ENCODE data around the gene SLC19A1.

Gene SLC19A1

DNA sequence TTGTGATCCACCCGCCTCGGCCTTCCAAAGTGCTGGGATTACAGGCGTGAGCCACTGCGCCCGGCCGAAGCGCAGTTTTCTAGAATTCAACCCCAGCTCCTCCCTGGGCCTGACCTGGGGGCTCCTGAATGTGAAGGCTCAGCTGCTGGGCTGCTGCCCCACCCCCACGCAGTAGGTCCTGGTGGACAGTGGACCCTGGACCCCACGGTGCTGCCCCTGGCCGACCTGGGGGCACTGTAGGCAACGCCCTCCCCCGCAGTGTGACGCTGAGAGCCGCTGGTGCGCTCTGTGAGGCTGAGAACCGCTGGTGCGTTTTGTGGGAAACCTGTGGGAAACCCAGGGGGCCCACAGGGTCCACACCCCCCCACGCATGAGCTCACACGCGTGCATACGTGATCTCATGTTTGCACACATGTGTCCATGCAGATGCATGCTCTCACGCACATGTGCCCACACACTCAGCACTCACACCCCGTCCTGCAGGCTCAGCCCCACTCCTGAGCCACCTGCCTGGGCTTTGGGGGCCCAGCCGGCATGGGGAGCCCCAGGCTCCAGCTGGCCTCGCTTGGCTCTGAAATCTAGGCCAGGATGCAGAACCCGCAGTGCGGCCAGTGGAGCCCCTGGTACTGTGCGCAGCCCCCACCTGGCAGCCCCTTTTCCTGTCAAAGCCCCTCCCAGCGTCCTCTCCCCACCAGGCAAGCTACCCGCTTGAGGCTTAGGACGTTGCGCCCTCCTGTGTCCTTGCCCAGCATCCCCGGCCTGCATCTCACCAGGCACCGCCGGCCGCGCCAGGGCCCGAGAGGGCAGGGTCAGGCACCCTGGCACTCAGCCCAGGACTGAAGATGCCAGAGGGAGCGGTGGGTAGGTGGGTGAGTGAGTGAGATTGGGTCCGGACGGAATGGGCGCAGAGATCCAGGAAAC, 69.5 kb downstream of the SLC19A1 start:
- DNase-seq (ENCODE audit: low read depth in 2 of 2) = no peak
- no peak overlapping the region for H3K4me3 ChIP-seq (replicated peaks in 1 of 2; ENCODE audit: low read depth in 2 of 2, low read length in 2 of 2)
- TF ChIP-seq, protein P1, sequence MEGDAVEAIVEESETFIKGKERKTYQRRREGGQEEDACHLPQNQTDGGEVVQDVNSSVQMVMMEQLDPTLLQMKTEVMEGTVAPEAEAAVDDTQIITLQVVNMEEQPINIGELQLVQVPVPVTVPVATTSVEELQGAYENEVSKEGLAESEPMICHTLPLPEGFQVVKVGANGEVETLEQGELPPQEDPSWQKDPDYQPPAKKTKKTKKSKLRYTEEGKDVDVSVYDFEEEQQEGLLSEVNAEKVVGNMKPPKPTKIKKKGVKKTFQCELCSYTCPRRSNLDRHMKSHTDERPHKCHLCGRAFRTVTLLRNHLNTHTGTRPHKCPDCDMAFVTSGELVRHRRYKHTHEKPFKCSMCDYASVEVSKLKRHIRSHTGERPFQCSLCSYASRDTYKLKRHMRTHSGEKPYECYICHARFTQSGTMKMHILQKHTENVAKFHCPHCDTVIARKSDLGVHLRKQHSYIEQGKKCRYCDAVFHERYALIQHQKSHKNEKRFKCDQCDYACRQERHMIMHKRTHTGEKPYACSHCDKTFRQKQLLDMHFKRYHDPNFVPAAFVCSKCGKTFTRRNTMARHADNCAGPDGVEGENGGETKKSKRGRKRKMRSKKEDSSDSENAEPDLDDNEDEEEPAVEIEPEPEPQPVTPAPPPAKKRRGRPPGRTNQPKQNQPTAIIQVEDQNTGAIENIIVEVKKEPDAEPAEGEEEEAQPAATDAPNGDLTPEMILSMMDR (IDR thresholded peaks at IDR 0.05; ENCODE audit: low read depth, low read length) = no peak

DNA sequence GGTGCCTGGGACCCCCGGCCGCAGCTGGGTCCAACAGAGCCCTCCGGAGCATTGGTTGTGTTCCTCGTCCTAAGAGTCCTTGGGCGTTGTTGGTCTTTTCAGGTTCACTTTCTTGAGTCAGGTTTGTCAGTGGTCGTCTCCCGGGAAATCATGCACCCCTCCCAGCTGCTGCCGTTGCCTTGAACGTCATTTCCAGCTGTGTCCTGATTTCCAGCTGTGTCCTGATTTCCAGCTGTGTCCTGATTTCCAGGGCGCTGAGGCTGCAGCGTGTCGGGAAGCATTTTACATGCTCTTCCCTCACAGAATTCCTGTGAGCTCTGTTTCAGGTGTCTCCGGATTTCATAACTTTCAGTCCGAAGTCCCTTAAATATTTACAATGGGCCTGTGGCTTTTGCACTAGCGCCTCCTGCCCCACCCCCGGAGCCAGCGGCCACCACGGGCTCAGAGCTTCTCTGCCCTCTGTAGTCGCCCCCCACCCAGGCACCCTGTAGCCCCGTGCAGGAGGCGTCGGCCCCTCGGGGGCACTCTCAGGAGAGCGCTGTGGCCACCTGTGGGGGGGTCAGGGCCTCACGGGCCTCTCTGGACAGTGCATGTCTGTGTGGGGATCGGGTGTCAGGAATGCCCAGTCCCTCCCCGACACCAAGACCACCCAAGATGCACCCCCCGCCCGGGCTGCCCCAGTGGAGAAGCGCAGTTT, 70.6 kb downstream of the SLC19A1 start:
- peak overlapping the region in 1 of 2 donors; percentile 30 for H3K4me3 ChIP-seq (replicated peaks in 1 of 2; ENCODE audit: low read depth in 2 of 2, low read length in 2 of 2)
- TF ChIP-seq, protein P1 (IDR thresholded peaks at IDR 0.05; ENCODE audit: low read depth, low read length) = no peak

DNA sequence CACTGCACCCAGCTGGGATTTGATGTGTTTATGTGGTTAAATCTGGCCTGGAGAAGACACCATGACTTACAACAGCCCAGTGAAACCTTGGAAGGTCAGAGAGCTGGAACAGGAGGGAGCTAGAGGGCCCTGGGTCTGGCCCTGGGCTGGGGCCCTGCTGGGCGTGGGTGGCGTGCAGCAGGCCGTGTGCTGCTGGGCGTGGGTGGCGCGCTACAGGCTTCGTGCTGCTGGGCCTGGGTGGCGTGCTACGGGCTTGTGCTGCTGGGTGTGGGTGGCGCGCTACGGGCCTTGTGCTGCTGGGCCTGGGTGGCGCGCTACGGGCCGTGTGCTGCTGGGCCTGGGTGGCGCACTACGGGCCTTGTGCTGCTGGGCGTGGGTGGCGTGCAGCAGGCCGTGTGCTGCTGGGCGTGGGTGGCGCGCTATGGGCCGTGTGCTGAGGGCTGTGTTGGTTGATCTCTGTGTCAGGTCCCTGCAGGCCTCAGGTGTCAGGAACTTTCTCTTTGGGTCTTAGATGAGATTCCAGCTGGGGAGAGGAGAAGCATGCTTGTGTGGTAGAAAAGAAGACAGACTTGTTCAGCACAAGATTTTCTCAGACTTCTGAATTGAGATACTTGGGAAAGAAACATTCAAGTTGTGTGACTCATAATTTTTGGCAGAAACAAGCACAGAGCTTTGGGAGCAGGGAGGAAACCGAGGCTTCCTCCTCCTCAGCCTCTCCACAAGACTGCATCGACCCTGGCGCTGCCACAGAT, 71.3 kb downstream of the SLC19A1 start:
- DNase-seq (ENCODE audit: low read depth in 2 of 2) = peak; percentile 92 to 93
- TF ChIP-seq, protein P1 (IDR thresholded peaks at IDR 0.05; ENCODE audit: low read depth, low read length) = no peak
- H3K4me3 ChIP-seq (replicated peaks in 1 of 2; ENCODE audit: low read depth in 2 of 2, low read length in 2 of 2) = peak overlapping the region in 1 of 2 donors; percentile 30

More for the DNA sequence above, 70.6 kb downstream of the SLC19A1 start:
- peak; percentile 81 to 82 for DNase-seq (ENCODE audit: low read depth in 2 of 2)

DNA sequence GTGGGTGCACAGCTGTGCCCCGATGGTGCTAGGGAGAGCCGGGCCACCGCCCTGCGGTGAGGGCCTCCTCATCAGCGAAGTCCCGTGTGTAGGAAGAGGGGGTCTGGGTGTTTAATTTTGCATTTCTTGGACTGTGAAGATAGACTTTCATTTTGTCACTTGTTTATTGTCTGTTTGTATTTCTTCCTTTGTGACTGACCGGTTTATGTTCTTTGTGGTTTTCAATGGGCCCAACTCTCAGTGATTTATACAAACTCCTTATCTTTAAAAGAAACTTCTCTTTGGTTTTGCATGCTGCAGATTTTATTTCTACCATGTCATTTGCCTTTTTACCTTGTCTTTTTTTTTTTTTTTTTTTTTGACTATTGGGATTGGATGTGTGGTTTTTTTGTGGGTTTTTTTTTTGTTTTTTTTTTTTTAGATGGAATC, 72.1 kb downstream of the SLC19A1 start:
- H3K4me3 ChIP-seq (replicated peaks in 1 of 2; ENCODE audit: low read depth in 2 of 2, low read length in 2 of 2) = no peak overlapping the region
- DNase-seq (ENCODE audit: low read depth in 2 of 2) = no peak
- TF ChIP-seq, protein P1 (IDR thresholded peaks at IDR 0.05; ENCODE audit: low read depth, low read length) = no peak

DNA sequence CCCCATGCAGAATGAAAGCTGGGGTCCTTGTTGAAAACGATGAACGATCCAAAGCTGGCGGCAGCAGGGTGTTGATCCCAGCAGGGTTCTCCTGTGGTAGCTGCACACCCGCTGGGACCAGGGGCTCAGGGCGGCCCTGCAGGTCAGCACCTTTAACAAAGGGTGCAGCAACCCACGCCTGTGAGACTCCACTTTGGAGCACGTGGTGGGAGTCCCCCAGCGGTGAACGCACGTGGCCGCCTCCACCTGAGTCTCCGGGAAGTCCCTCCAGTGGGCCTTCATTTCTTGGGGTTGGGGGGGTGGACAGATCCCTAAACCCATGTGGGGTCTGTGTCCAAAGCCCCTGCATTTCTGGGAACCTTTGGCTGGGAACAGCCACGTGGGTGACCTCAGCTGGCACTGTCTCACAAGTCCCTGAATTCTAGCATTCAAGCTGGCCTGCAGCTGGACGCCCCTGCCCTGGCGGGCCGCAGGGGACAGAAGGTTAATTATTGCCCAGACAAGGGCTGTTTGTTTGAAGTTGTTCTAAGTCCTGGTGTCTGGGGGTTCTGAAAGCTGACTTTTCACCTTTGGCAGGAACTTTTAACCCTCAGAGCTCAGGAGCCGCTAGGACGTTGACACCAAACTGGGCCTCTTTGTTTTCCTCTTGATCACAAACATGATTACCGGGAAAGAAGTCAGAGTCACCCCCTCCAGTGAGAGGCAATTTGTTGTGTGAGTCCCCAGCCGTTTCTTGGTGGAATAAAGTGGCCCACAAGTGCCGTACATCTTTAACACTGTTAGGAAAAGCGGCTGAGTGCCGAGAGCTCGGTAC, 72.8 kb downstream of the SLC19A1 start:
- TF ChIP-seq, protein P1 (IDR thresholded peaks at IDR 0.05; ENCODE audit: low read depth, low read length) = no peak
- DNase-seq (ENCODE audit: low read depth in 2 of 2) = no peak
- H3K4me3 ChIP-seq (replicated peaks in 1 of 2; ENCODE audit: low read depth in 2 of 2, low read length in 2 of 2) = no peak overlapping the region

DNA sequence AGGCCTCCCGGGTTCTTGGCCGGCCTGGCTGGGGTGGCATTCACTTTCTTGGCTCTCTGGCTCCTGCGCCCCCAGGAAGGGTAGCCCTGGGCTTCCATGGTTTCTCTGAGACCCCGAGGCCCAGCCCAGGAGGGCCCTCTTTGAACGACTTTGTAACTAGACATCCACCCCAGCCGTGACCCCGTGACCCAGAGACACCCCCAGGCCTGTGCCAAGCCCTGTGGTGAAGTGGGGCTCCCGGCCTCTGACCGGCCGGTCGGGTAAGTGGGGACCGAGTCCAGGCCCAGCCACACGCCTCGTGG, 73.3 kb downstream of the SLC19A1 start:
- no peak for DNase-seq (ENCODE audit: low read depth in 2 of 2)
- TF ChIP-seq, protein P1 (IDR thresholded peaks at IDR 0.05; ENCODE audit: low read depth, low read length) = no peak
- no peak overlapping the region for H3K4me3 ChIP-seq (replicated peaks in 1 of 2; ENCODE audit: low read depth in 2 of 2, low read length in 2 of 2)
